ENCODE measurements around the gene NHSL1.
"Not testable (repeated sequence)": the region's sequence is repeated elsewhere in the genome, so short reads cannot be mapped to it uniquely, and the experiment has no call there.

Gene NHSL1

GRCh38 chr6:138428944-138429598, 70.2 kb downstream of the NHSL1 start:
- FAIRE-seq (no peak), DNase-seq (ENCODE audit: insufficient read length, low spot score) (no peak)
- no peak for TF ChIP-seq POLR2A (IDR thresholded peaks at IDR 0.05; ENCODE audit: low read depth, low read length)

DNA sequence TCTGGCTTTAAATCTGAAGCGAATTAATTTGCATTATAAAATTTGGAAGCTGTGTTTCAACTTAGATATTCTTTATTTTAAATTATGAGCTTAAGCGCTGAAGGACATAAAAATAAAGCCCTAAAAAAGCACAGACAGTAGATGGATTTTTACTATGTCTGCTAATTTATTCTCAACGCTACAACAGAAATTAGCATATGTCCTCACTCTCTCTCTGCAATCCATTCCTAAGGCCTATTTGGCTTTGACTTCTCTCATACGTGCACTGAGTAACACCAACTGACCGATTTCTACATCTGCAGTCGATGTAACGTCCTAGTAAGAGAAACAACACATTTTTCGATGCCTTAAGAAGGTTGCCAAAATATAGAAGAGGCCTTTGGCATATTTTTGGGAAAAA, 71.6 kb downstream of the NHSL1 start:
- DNase-seq (ENCODE audit: insufficient read length, low spot score), result no peak
- no peak for TF ChIP-seq POLR2A (IDR thresholded peaks at IDR 0.05; ENCODE audit: low read depth, low read length)
- no peak for FAIRE-seq

- TF ChIP-seq POLR2A (IDR thresholded peaks at IDR 0.05; ENCODE audit: low read depth, low read length), result no peak
- no peak for FAIRE-seq
- DNase-seq (ENCODE audit: insufficient read length, low spot score), result no peak
Measured at GRCh38 chr6:138426500-138427123, 72.7 kb downstream of the NHSL1 start.

GRCh38 chr6:138425256-138425655, 74.0 kb downstream of the NHSL1 start:
- DNase-seq (ENCODE audit: insufficient read length, low spot score); FAIRE-seq: not testable (repeated sequence)

DNA sequence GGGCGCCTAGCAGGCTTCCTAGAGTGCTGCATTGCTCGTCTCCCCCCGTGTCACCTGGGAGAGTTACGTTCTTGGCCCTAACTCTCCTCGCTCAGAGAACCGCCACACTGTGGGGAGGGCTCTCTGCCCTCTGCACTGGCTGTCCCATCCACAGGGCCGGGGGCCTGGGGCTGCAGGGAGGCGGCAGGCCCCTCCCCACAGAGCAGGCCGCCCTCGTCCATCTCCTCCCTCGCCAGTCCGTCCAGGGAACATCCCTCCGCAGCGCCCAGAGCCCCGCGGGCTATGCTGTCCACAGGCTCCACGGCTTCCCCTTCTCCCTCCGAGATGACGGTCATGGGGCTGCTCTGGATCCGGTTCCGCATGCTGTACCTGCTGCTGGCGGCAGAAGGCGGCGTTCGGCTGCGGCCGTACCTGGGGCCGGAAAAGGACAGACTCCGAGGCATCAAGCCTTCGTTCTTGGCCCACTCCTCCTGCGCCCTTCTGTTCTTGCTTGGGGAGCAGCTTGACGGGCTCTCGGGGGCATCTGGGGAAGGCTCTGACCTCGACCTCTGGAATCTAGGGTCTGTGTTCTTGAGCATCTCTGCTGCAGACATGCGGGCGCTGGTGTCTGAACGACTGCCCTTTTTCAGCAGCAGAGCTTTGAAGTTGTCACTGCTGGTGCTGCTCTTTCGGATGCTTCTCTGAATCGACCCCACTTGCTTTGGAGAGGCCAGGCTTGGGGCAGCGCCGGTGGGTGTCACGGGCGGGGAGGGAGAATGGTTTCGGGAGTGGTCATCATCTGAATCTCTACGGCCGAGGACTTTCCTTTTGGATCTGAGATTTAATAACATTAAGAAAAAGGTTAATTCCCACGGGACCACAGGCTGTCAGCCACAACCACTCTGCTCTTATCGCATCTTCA, 75.0 kb downstream of the NHSL1 start:
- FAIRE-seq, result no peak
- no peak for TF ChIP-seq POLR2A (IDR thresholded peaks at IDR 0.05; ENCODE audit: low read depth, low read length)
- DNase-seq (ENCODE audit: insufficient read length, low spot score), result no peak

GRCh38 chr6:138422861-138423260, 76.4 kb downstream of the NHSL1 start:
- no peak for TF ChIP-seq POLR2A (IDR thresholded peaks at IDR 0.05; ENCODE audit: low read depth, low read length)
- FAIRE-seq (no peak), DNase-seq (ENCODE audit: insufficient read length, low spot score) (no peak)

DNA sequence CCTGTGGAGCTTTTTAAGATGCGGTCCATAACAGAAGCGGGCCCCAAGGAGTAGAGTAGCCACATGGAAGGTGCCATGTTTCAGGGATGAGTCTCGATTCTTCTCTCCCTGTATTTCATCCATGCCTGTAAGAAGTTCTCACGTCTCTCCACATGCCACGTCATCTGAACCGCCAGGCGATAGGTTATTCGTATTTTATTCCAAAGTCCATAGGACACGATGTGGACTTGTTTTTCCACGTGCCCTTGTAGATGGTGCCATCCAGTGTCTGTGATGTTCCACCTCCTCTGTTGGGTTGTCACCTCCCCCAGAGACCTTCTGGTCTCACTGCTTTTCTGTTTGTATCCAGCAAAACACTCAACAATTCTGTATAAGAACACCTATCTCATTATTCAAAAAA, 77.7 kb downstream of the NHSL1 start:
- FAIRE-seq (no peak), DNase-seq (ENCODE audit: insufficient read length, low spot score) (no peak)
- no peak for TF ChIP-seq POLR2A (IDR thresholded peaks at IDR 0.05; ENCODE audit: low read depth, low read length)

- FAIRE-seq, result no peak
Measured at GRCh38 chr6:138421089-138421488, 78.2 kb downstream of the NHSL1 start.

DNA sequence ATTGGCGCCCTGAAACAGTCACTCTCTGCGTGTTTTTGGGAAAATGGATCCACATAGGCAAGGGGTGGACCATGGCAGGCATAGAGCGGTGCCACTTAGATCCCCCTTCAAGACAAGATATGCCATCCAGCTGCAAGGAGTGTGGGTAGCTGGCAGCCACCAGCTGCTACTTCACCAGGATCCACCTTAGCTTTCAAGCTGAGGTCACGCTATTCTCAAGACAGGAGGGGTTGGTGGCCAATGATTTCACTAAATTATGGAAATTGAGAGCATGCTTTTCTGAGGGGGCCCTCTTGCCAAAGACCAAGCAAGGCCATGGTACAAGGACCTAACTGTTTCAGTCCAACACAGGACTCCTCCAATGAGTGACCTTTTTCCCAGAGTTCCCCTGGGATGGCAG, 78.9 kb downstream of the NHSL1 start:
- DNase-seq (ENCODE audit: insufficient read length, low spot score), result no peak
- TF ChIP-seq POLR2A (IDR thresholded peaks at IDR 0.05; ENCODE audit: low read depth, low read length), result no peak
- no peak for FAIRE-seq

More at GRCh38 chr6:138421089-138421488, 78.2 kb downstream of the NHSL1 start:
- no peak for TF ChIP-seq POLR2A (IDR thresholded peaks at IDR 0.05; ENCODE audit: low read depth, low read length)
- DNase-seq (ENCODE audit: insufficient read length, low spot score), result no peak

GRCh38 chr6:138419766-138420165, 79.5 kb downstream of the NHSL1 start:
- no peak for DNase-seq (ENCODE audit: insufficient read length, low spot score)
- no peak for FAIRE-seq
- no peak for TF ChIP-seq POLR2A (IDR thresholded peaks at IDR 0.05; ENCODE audit: low read depth, low read length)

- DNase-seq (ENCODE audit: insufficient read length, low spot score) (no peak), FAIRE-seq (no peak)
- TF ChIP-seq POLR2A (IDR thresholded peaks at IDR 0.05; ENCODE audit: low read depth, low read length), result no peak
Measured at GRCh38 chr6:138418118-138418742, 81.1 kb downstream of the NHSL1 start.

DNA sequence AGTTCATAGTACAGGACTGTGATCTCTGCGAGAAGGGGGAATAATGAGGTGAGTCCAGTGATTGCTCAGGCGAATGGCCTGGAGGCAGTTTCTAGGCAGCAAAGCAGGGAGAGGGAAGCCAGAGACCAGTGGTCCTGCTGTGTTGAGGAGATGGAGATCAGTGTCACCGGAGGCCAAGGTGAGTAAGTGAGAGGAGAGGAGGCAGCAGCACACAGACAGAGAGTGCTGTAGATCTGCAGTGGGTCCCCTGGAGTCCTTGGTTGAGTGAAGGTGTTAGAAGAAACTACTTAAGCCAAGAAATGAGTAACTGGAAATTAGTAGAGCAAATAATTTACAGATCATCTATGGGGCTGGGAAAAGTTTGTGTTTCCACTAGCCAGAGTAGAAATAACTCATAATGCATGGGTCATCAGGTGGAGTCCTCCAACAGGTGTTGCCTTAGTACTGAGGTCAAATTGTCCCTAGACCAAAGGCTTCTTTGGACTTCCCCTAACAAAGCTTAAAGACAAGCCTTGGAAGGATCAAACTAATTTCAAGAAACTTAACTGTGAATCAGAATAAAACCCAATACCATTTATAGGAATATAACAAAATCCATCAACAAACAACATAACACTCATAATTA, 81.7 kb downstream of the NHSL1 start:
- FAIRE-seq (no peak), DNase-seq (ENCODE audit: insufficient read length, low spot score) (no peak)
- no peak for TF ChIP-seq POLR2A (IDR thresholded peaks at IDR 0.05; ENCODE audit: low read depth, low read length)

DNA sequence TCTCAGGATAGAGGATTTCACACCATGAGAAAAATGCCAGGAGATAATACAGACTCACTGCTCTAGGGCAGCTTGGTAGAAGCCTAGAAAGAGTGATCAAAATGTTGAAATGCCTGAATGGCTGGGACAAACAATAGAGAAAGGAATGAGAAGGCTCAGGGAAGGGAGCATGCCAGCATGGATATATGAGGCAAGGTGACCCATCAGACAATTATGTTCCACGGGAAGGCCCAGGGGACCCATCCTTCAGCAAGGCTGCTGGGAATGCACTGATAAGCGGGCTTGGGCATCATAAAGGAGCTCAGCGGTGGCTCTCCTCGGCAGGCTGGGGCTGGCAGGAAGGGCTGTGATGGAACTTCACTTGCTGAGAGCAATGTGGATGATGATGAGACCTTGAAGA, 83.1 kb downstream of the NHSL1 start:
- no peak for FAIRE-seq
- no peak for TF ChIP-seq POLR2A (IDR thresholded peaks at IDR 0.05; ENCODE audit: low read depth, low read length)
- no peak for DNase-seq (ENCODE audit: insufficient read length, low spot score)

DNA sequence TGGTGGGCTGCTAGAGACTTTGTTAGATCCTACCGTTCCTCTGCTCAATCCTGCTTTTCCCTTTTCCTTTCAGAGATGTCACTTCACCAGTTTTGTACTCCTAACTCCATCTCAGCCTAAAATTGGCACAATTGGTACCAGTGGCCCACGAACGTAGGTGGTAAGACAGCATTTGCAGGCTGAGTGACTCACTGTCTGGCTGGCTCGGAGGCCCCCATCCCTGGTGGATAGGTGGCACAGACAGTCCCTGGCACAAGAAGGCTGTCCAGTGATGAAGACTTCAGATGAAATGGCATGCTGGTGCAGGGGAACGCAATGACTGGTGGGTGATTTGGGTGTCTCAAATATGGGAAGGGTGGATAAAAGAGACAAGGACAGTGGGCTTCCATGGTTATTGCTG, 84.2 kb downstream of the NHSL1 start:
- FAIRE-seq (no peak), DNase-seq (ENCODE audit: insufficient read length, low spot score) (no peak)
- no peak for TF ChIP-seq POLR2A (IDR thresholded peaks at IDR 0.05; ENCODE audit: low read depth, low read length)

All from H54 (cell line).